Activated naive CD8-positive, alpha-beta T cell treated with anti-CD3 and anti-CD28 coated beads, Interleukin-2, amount 50 U/mL, for 16 hours (primary cell): ENCODE data around the gene ZNF598.
"Not testable (repeated sequence)": the region's sequence is repeated elsewhere in the genome, so short reads cannot be mapped to it uniquely, and the experiment has no call there.

ENCODE experiments used
- DNase-seq: peaks from one replicate; pipeline ENCODE4 v3.0.0-alpha.2; 2020; ENCODE audit warnings: low read depth, low spot score

ZNF598 gene

DNA sequence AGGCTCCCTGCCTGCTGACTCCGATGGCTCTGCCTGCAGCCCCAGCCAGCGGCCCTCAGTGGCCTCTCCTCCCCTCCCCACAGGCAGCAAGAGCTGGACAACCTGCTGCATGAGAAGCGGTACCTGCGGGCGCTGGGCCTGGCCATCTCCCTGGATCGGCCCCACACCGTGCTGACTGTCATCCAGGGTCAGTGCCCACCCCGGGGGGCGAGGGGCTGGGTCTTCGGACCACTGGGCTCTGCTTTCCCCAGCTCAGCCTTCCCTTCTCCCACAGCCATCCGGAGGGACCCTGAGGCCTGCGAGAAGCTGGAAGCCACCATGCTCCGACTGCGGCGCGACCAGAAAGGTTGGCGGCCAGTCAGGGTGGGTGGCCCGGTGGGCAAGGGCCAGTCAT lies 31.7 kb downstream of the ZNF598 start:
- DNase-seq: no peak

DNA sequence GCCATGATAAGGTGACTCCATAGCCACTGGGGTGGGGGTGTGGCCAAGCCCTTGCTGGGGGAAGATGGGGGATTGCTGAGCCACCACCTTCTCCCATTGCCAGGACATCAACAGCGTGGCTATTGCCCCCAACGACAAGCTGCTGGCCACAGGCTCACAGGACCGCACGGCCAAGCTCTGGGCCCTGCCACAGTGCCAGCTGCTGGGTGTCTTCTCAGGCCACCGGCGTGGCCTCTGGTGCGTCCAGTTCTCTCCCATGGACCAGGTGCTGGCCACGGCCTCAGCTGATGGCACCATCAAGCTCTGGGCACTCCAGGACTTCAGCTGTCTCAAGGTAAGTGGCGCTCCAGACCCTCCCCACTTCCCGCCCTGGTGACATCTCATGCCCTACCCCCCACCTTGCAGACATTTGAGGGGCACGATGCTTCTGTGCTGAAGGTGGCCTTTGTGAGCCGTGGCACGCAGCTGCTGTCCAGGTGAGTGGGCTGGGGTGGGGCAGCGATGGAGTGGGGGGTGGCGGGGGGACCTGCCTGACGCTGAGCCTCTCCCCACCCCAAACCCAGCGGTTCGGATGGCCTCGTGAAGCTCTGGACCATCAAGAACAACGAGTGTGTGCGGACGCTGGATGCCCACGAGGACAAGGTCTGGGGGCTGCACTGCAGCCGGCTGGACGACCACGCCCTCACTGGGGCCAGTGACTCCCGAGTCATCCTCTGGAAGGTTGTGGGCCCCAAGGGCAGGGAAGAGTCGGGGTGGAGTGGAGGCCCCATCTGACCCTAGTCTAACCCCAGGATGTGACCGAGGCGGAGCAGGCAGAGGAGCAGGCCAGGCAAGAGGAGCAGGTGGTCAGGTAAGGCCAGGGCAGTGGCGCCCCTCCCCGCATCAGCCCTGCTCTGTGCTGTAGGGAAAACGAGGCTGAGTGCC lies 32.4 kb downstream of the ZNF598 start:
- DNase-seq: no peak

DNA sequence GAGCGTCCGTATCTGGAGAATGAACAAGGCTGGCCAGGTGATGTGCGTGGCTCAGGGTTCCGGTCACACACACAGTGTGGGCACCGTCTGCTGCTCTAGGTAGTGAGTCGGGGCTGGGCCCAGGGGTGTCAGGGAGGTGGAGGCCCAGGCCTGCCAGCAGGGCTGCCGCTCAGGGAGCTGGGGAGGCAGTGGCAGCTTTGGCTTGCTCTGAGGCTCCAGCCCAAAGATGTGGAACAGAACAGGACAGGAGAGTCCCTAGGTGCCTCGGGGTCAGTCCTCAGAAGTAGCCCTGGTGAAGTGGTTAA lies 33.5 kb downstream of the ZNF598 start:
- no peak for DNase-seq

DNA sequence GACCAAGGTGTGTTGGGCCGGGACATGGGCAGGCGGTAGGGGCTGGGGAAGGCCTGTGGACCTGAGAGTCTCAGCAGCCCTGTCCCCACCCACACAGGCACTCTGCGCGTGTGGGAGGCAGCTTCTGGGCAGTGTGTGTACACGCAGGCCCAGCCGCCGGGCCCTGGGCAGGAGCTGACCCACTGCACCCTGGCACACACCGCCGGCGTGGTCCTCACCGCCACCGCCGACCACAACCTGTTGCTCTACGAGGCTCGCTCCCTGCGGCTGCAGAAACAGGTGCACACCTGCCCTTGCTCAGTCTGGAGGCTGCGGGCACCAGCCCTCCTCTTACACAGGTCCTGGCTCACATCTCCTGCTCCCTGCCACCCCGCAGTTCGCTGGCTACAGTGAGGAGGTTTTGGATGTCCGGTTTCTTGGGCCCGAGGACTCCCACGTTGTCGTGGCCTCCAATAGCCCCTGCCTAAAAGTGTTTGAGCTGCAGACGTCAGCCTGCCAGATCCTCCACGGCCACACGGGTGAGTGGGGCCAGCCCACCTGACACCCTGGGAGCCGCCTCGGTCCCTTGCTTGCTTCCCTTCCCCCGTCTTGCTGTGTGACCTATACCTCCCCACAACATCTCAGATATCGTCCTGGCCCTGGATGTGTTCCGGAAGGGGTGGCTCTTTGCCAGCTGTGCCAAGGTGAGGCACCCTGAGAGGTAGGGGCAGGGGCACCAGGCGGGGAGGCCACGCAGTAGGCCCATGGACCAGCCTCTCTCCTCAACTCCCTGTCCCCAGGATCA lies 34.0 kb downstream of the ZNF598 start:
- no peak for DNase-seq

GRCh38 chr16:1974157-1975070 lies 35.2 kb downstream of the ZNF598 start:
- no peak for DNase-seq

DNA sequence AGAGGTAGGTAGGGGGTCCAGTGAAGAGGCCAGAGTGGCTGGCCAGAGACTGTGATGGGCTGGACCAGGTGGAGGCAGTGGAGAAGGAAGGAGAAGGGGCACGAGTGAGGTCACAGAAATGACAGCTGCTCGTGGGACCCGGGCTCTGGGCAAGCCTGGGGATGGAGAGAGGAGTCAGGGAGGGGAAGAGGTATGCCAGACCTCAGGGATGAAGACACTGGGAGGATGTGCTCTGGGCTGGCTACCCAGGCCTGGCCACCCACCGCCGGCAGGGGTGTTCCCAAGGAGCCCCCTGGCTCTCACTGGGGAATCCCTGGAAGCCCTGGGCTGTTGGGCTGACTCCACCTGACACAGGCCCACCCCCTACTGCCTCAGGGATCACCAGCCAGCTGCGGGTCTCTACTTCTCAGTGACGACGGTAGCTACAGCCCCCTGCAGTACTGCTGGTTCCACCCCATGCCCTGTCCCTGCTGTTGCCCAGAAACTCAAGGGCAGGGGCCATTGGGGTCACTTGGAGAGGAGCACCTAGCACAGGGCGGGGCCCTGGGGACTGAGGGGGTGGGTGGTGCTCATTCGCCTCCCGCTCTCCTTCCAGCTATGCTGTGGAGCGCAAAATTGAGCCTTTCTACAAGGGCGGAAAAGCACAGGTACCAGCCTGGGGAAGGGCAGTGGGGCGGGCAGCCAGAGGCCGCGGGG lies 36.0 kb downstream of the ZNF598 start:
- DNase-seq: no peak

- no peak for DNase-seq
Observed at GRCh38 chr16:1972490-1972877, 37.1 kb downstream of the ZNF598 start.

DNA sequence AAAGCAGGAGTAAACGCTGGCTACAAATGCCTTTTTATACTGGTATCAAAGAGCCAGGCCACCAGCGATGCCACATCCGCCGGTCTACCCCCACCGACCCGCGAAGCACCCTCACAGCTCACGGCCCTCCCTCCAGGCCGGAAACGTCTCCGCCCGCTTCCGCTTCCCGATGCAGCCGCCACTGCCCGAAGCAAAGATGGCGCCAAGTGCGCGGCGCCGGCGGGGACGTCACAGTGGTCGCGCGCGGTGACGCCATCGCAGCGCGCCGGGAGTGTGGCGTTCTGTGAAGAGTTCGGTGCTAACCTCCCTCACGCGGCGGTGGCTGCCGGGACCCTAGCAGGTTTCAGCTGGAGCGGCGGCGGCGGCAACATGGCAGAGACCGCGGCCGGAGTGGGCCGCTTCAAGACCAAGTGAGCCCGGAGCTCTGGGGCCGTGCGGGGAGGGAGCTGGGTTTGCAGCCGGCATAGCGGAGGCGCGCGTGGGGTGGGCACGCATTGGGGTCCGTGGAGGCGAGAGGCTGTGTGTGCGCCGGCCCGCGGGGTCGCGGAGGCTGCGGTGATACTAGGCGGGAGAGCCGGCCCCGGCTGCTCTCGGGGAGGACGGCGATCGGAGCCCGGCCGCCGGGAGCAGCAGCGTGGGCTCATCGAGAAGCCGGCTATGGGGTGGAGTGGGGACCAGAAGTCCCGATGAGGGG lies 37.7 kb downstream of the ZNF598 start, which contains the start of gene TBL3:
Gene TBL3 (plus strand): TSS at position 258 of the 694 bp plus-strand sequence. CDS start 112 bp downstream, at position 370.
- DNase-seq: peak; percentile 90

- DNase-seq: no peak
Observed at GRCh38 chr16:1968146-1968953, 41.3 kb downstream of the ZNF598 start.

- no peak for DNase-seq
Observed at GRCh38 chr16:1966460-1966859, 43.2 kb downstream of the ZNF598 start, which contains the start of gene RNF151. Gene RNF151, plus strand, starts transcription at chr16:1966856. Its CDS starts 26 bp downstream, at chr16:1966882.

- no peak for DNase-seq
Observed at GRCh38 chr16:1965396-1966001, 44.1 kb downstream of the ZNF598 start.

GRCh38 chr16:1964506-1965395 lies 44.9 kb downstream of the ZNF598 start, which contains the start of gene RPS2:
Gene RPS2, minus strand, starts transcription at chr16:1964826. Its CDS starts 201 bp downstream, at chr16:1964625.
- DNase-seq: peak; percentile 99

DNA sequence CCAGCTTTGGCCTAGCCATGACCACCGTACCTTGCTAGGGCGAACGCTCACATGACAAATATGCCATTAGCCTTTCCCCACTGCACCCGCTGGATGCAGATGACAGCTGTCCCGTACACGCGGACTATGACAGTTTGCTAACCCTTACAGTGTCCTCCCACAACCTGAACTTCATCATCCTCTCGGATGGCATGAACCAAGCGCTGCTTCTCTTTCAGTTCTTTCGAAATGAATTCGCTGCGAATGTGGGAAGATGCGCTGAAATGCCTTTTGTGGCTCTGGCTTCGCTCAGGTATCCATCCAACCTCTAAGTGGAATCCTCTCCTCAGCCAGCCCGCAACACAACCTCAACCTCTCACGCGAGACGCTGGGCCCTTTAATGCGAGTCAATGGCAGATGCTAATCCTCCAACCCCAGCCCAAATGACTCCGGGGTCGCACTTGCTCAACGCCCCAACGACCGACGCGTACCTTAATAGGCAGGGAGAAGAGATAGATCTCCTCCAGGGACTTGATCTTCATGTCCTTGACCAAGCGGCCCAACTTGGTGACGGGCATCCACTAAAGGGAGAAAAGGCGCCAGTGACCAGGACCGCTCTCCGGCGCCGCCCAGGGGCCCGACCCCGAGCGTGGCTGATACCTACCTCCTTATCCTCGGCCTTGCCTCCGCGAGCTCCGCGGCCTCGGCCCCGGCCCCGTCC lies 45.7 kb downstream of the ZNF598 start:
- no peak for DNase-seq

DNA sequence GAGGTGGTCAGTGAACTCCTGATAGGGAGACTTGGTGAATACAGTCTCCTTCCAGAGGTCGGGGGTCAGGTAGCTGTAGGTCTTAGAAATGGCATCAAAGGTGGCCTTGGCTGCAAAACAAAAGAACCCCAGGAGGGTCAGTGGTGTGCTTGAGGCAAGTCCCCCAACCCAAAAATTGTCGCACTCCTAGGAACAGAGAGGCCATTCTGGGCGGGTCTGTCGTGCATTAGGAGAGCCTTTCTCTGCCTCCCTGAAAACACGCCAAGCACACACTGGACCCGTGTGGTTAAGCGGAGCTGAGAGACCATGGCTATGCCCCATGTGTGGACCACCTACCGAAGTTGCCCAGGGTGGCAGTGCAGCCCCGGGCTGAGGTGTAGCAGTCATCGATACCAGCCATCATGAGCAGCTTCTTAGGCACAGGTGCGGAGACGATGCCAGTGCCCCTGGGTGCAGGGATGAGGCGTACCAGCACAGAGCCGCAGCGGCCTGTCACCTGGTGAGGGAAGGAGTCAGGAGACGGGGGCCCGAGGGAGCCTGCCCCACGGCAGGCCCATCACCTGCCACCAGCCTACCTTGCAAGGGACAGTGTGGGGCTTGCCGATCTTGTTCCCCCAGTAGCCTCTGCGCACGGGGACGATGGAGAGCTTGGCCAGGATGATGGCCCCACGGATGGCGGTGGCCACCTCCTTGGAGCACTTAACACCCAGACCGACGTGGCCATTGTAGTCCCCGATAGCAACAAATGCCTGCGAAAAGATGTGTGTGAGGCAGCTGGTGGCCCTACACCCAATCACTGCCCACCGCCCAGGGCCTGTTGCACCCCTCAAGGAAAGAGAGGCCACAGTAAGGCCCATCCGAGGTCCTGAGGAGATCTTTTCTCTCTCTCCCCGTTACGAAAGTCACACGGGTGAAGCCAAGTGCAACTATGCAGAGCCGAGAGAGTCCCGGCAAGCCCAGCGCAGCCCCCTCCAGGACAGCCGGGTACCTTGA lies 47.2 kb downstream of the ZNF598 start:
- DNase-seq: not testable (repeated sequence)

- DNase-seq: no peak
Observed at GRCh38 chr16:1961651-1962067, 48.0 kb downstream of the ZNF598 start.
